GM18951 (cell line): ENCODE results near the gene TRIM31.

Source experiments
- POLR2A ChIP-seq: IDR thresholded peaks from 4 replicates; pipeline ENCODE4 v1.6.1; 2011; ENCODE audit warnings: mild to moderate bottlenecking; ENCODE audit not compliant: insufficient read length, insufficient read depth; ENCODE audit errors: extremely low read depth
- in situ Hi-C: fragments of 300-500 bp; cut with MboI; formaldehyde crosslinking; loops from one replicate; pipeline ENCODE4 v1.12.0; 2022; ENCODE audit warnings: low sequenced_read_pairs, mixed read lengths, inconsistent platforms; ENCODE audit not compliant: unreplicated experiment

TRIM31 gene

GRCh38 chr6:30096829-30097228, 16.1 kb downstream of the TRIM31 start:
- in situ Hi-C loops: no loop called here
- no peak for TF ChIP-seq POLR2A

- in situ Hi-C loops: no loop called here
- TF ChIP-seq POLR2A: no peak
Measured at GRCh38 chr6:30093951-30094661, 18.8 kb downstream of the TRIM31 start.

GRCh38 chr6:30092852-30093543, 19.9 kb downstream of the TRIM31 start:
- no peak for TF ChIP-seq POLR2A
- in situ Hi-C loops: no loop called here

- in situ Hi-C loops: no loop called here
- no peak for TF ChIP-seq POLR2A
Measured at GRCh38 chr6:30091577-30092381, 21.1 kb downstream of the TRIM31 start.

GRCh38 chr6:30087876-30088275, 25.0 kb downstream of the TRIM31 start:
- no peak for TF ChIP-seq POLR2A
- in situ Hi-C loops: no loop called here

- in situ Hi-C loops: no loop called here
- TF ChIP-seq POLR2A: no peak
Measured at GRCh38 chr6:30077218-30077617, 35.7 kb downstream of the TRIM31 start.

- in situ Hi-C loops: no loop called here
- TF ChIP-seq POLR2A: no peak
Measured at GRCh38 chr6:30075790-30076732, 36.8 kb downstream of the TRIM31 start.

- TF ChIP-seq POLR2A: no peak
- in situ Hi-C loops: no loop called here
Measured at GRCh38 chr6:30075094-30075789, 37.6 kb downstream of the TRIM31 start, which contains the start of gene RNF39. RNF39 (minus strand) TSS chr6:30075769; CDS start chr6:30075585, 184 bp downstream.

- in situ Hi-C loops: no loop called here
- no peak for TF ChIP-seq POLR2A
Measured at GRCh38 chr6:30074331-30075093, 38.4 kb downstream of the TRIM31 start.

GRCh38 chr6:30073489-30074235, 39.2 kb downstream of the TRIM31 start:
- in situ Hi-C loops: no loop called here
- TF ChIP-seq POLR2A: no peak

GRCh38 chr6:30071858-30072257, 41.0 kb downstream of the TRIM31 start:
- in situ Hi-C loops: no loop called here
- no peak for TF ChIP-seq POLR2A
